Measurements from ENCODE around the gene BPGM.
"Not testable (repeated sequence)": the region's sequence is repeated elsewhere in the genome, so short reads cannot be mapped to it uniquely, and the experiment has no call there.

The BPGM gene

DNA sequence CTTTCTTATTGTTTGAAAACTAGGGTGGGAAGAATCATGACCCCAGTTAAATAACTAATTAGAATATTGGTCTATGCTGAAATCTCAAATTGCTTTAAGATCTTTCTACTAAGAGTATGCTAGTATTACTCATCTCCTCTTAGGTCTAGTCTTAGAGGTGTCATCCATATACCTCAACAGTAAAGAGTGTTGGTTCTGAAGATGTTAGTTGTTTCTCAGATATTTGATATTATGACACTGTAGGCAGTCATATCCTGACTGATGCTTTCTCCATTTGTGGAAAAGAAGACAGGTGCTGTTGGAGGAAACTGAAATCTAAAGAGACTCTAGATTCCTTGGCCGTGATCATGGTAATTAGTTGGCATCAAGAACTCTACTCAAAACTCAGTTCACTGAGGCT, 21.2 kb downstream of the BPGM start:
- DNase-seq, result no peak

DNA sequence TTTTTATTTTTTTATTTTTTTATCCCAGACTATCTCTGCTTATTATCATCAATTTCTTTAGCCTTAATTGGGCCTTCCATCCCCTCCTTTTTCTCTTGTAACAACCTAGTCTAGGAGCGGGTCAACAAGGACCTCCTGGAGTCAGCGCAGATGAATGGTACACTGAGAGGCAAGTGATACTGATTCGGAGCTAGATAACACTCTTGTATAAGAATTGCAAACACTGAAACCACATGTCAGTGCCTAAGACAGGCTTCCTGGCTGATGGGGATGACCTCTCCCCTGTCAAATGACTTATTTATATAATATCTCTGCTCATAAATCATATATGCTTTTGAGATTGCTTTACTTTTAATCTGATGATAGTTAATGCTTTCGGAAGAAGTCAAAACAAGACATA, 22.7 kb downstream of the BPGM start:
- DNase-seq, result no peak

DNA sequence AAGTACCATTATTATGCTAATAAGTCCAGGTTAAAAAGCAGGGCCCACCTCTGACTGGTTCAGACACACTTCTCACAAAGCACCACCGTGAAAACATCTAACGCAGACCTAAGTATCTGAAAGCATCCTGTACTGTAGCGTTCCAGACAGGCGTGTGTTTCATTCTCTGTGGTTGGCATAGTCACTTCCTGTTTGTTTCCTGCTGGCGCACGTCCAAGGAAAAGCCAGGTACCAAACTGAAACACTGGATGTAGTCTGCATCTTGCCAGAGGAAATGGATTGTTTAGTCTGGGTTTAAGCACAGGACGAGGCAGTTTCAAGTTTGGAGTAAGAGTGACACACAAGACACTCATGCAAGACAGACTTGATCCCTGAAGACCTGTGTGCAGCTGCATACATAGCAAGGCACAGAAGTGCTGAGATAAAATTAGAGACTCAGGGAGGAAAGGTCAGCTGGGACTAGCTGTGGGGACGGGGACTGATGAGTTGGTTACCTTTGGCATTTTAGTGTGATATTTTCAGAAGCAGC, 23.3 kb downstream of the BPGM start:
- peak; percentile 47 for DNase-seq

DNA sequence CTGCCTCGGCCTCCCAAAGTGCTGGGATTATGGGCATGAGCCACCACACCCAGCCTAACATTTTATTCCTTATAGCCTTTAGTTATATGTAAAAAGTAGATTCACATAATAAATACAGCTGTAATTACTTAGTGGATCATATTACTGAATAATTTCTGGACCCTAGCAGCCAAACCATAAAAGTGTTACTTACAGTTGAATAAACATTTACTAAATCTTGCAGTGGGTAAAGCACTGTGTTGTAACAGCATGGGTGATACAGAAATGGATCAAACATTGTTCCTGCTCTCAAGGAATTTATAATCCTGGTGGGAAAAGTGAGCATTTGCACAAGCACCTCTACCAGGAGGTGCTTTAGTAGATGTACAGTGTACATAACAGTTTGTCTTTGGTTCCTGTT, 25.0 kb downstream of the BPGM start:
- no peak for DNase-seq

DNA sequence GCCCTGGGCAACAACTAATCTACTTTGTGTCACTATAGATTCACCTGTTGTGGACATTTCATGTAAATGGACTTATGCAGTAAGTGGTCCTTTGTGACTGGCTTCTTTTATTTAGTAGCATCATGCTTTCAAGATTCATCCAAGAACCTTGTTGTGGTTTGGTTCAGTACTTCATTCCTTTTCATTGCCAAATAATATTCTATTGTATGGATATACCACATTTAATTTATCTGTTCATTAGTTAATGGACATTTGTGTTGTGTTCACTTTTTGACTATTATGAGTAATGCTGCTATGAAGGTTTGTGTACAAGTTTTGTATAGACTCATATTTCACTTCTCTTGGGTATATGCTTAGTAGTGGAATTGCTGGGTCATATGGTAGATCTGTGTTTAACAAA, 27.8 kb downstream of the BPGM start:
- DNase-seq, result no peak

DNA sequence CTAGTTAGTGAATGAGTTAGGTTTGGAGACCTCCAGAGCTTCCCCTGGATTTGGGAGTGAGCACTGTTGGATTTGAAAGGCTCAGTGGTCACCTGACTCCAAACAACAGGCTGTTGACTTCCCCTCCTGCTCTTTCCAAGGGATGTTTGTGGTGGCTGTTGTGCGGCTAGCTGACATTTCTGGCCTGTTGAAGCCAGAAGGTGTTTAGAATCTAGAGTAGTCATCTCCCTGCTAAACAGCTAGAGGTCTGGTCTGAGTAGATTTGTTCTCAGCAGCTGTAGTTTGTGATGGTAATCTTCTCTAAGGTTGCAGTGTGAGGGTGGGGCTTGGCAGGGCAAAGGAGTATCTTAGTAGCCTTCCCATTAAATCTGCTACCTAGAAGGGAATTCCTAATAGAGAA, 30.1 kb downstream of the BPGM start:
- no peak for DNase-seq

DNA sequence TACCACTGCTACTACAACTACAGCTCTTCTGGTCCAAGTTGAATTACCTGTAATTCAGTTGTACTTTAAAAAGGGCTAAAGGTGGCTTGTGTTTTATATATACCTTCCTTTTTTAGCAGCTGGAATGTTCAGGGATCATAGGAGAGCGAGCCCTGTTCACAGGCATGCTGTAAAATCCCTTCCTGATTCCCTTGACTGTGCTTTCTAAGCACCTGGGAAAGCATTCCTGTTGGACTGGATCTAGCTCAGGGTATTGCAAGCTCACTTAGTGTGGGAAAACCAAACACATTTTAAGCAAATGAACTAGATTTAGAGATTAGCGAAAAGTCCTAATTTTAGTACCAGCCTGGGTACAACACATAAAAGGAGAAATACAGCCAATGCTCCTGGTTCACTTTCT, 31.5 kb downstream of the BPGM start:
- DNase-seq, result no peak

DNA sequence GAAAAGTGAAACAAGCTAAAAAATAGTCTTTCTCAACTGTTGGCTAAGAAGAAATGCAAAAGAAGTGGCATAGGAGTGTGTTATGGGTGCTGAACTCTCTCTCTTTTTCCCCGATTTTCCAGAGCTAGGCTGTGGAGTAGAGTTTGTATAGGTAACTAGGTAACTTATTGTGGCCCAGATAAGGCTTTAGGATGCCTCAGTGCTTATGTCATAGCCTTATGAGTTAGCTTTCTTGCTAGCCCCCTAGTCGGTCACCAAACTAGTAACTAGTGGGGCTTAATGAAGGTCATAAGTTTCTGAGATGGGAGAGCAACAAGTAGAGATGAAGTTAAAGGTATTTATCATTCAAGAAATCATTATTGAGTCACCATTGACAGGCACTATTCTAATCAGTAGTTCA, 32.4 kb downstream of the BPGM start:
- DNase-seq, result no peak

DNA sequence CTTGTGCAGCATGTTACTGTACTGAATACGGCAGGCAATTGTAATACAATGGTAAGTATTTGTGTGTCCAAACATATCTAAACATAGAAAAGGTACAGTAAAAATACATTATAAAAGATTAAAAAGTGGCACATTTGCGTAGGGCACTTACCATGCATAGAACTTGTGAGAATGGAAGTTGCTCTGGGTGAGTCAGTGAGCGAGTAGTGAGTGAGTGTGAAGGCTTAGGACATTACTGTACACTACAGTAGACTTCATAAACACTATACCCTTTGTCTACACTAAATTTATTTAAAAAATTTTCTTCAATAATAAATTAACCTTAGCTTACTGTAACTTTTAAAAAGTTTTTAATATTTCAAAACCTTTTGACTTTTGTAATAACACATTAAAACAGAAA, 37.5 kb downstream of the BPGM start:
- no peak for DNase-seq

DNA sequence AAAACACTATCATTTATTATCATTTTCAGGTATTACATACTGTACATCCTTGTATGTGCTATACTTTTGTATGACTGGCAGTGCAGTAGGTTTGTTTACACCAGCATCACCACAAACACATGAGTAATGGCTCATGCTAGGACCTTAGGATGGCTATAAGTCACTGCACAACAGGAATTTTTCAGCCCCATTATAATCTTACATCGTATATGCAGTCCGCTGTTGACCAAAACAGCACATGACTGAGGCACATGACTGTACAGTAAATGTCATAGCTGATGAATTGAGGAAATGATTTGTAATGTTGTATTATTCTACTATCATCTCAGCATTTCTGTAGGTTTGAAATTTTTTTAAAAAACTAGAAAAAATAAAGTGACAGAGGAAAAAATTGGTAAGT, 38.6 kb downstream of the BPGM start:
- no peak for DNase-seq

DNA sequence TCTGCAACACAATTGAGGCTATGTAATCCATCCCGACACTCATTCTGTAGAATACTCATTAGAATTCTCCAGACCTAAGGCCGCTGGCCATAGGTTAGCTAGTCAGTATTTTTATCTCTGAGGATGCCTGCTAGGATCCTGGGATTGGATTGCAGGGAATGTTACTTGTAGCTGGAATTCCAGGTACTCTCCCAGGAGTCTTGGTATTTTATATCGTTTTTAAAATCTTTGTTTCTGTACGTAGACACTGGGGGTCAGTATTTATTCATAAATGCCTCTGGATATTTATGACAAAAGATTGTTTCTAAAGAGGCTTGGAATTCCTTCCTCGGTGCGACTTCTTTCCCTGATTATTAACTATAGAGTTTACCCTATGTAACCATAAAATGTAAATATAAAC, 40.1 kb downstream of the BPGM start:
- no peak for DNase-seq

DNA sequence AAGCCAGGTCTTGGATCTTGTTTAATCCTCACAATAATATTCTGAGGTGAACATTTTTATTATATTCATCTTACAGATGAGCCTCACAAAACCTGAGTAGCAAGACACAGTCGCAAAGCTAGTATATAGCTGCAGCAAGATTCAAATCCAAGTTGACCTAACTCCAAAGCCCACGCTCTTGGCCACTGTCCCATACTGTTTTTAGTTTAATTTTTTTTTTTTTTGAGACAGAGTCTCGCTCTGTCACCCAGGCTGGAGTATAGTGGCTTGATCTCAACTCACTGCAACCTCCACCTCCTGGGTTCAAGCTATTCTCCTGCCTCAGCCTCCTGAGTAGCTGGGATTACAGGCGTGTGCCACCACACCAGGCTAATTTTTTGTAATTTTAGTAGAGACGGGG, 42.9 kb downstream of the BPGM start:
- DNase-seq, result not testable (repeated sequence)

DNA sequence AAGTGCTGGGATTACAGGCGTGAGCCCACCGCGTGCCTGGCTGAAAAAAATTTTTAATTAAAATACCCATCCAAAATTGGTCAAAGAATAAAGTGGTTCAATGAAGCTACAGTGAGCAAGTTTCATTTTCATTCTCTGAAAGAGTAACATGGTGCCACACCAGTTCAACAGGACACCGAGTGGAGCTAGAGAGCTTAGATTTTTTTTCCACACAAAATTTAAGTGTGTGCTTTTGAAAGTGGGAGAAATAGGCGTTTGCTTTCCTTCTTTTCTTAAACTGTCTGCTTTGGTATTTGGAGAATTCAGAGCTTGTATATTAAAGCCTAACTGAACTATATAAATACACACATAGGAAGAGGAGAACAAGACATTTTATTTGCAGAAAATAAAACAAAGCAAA, 43.4 kb downstream of the BPGM start:
- no peak for DNase-seq

DNA sequence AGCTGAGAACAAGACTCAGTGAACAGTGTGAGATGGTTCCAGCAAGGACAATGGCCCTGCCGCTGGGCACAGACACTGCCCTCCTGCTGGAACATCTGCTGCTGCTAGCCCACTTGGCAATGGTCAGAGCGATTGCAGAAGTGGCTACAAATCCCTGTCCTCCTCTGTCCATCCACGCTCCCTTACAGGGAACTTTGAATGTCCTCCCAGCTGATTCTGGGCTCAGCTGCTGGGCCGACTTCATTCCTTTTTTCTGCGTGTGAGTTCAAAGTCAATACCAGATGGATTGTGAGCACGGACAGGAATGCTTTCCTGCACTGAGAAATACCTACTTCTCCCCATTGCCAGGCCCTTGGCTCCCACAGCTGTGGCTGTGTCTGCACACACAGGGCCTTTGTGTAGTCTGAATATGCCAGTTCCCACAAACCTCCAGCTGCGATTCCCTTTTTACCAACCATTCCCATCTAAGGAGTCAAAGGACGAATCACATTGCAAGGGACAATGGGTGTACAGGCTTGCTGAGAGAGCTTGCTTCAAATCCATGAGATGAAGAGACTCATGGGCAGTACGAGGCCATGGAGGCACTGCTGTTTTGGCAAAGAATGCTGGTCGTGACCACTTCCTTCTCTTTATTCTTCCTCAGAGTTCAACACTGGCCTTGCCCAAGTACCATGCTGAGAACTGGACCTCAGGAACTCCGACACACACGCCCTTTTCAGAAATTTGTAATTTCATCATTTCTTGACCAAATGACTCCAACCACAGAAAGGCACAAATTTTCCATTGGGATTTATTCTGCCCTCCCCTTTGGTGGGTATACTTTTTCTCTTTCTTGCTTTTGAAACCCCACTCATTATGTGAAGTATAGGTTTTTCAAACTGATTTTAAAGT, 44.2 kb downstream of the BPGM start:
- DNase-seq, result no peak

DNA sequence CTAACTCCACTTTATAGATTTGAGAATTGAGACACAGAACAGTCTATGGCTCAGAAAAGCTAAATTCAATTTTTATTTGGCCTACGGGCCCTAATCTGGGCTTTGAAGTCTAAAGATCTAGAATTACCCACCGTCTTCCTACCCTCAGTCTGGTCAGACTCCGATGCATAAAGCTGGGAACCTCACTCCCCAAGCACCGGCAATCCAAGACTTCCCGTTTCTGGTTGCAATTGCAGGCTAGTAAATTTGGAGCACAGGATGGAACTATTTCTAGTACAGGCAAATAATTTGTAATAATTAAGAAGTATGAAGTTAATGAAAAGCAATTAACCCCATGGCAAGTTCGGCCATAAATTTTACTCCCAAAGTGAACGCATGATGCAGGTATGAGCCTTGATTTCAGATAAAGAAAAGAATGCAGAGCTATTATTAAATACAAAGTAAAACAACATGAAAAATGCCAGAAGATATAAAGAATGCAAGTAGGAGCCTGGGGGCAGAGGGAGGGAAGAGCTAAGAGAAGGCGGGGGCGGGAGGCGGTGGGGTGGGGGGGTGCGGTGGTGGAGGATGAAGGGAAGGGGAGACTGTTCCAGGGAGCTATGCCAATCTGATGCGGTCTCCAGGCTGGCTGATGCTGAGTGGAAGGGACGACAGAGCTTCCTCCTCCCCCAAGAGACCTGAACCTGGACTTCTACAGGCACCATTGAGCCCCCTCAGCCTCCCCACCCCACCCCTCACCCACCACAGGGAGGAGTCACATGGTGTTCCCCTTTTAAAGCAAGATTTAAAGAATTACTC, 45.1 kb downstream of the BPGM start:
- no peak for DNase-seq

DNA sequence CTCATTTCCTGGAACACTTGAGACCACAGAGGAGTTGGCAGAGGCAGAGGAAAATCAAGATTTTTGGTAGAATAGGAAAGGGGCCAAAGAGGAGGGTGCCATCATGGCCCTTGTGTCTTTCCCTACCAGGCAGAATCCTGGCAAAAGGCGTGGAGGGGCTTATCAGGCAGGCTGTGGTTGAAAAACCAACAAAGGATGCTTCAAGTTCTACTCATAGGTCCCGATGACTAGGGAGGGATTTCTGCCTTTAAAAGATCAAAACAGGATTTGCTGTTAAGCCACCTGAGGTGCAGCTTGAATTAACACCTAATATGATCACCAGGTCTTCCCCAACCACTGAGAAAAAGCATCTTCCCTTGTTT, 45.7 kb downstream of the BPGM start:
- no peak for DNase-seq

DNA sequence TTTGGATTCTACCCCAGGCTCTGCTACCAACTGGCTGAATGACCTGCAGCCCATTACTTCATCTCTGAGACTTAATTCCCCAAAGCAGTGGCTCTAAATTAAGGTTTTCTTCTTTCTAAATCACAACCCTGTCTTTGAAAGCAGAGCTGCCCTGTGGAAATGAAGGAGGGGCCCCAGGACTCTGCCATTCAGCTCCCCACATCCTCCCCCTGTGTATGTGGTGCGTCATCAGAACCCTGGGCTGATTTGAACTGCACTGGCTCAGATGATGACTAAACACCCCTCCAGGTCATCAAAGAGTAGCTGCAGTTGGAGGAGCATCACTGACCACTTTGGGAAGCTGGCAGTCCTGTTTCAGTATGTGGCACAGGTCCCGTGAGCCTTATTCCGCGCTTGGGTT, 46.6 kb downstream of the BPGM start:
- DNase-seq, result no peak

DNA sequence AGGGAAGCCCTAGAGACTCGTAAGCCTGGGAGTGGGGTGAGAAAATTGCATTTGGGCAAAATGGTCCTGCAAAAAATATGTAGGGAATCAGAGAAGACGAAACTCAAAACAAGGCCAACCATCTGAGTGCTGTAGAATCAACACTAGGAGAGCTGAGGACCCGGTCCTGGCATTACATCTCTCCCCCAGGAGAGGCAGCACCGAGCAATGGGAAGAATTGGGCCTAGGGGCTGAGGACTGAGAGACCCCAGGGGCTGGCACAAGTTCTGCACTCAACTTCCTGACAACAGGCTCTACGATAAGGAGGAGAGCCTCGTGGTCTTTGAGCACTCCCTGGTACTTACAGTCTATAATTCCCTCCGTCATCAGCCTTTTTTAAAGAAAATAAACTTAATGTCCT, 47.6 kb downstream of the BPGM start:
- DNase-seq, result no peak

DNA sequence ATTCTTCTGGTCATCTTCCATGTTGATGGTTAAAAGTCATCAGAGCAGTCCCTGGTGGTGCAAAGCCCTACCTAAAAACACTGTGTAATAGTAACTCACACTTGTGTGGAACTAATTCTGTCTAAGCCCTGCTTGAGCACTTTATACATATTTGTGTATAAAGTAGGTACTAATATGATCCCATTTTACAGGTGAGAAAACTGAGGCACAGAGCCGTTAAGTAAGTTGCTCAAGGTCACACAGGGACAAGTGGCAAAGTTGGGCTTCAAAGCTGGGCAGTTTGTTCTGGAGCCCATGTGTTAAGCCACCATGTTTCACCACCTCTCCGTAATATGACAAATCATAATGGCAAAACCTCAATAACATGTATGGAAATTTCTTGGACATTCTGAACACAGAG, 48.1 kb downstream of the BPGM start:
- no peak for DNase-seq

DNA sequence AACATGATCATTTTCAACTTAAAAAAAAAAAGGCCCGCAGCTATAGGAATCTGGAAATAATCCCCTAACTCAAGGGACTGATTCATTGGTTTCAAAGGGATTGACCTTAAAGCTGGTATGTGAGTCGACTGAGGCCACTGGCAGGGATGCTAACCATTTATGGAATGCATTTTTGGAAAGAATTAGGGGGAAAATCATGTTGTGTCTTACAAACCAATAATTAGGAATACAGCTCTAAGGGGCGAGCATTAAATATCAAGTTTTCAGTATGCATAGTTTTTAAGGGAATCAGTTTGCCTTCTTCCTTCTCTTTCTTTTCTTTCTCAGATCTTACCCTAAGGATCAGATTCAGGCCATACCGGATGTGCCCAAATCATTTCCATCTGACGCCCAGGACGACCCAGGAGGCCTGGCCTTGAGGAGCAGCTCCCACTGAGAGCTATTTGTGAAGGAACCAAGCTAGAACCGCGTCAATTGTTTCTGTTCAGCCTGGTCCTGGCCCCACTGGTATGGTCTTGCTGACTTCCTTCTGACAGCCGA, 48.7 kb downstream of the BPGM start:
- no peak for DNase-seq

DNA sequence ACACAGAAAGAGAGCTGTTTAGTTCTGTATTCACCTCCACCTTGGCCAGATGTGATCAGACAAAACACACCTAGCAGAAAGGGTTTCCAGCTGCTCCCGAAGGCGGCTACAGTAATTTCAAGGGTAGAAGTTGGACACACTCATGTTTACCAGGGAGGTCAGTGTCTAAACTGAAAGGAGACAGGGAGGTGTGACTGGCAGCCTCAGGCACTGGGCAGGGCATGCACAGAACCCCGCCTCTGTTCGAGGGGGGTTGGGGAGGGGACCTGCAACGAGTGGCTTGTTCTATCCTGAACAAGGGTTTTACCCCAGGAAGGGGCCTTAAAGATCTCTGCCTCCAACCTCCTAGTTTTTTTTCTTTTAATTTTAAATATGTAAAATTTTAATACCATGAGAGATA, 49.6 kb downstream of the BPGM start:
- DNase-seq, result no peak

DNA sequence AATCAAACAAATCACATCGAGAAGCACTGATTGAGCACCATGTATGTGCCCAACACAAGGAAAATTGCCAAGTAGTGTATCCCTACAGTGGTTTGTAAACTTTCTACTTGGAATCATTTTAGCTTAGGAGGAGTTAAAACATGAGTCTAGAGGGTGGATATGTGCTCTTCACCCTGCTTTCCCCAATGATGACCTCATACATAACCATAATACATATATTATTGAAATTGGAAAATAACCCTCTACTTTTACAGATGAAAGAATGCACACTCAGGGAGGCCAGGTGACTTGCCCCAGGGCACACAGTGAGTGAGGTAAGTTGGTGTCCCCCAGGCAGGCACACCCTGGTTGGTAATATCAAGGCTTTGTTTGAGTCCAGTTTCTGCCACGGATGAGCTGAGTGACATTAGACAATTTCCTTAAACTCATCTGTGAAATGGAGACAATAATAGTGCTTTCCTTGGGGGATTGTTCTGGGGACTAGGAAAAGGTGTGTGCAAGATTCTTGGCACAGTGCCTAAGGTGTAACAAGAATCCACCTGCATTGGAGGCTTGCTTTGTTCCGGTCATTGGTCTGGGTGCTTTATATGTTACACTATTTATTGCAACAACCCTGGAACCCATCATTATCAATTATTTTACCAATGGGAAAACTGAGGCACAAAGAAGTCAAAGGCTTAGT, 50.7 kb downstream of the BPGM start:
- DNase-seq, result no peak

DNA sequence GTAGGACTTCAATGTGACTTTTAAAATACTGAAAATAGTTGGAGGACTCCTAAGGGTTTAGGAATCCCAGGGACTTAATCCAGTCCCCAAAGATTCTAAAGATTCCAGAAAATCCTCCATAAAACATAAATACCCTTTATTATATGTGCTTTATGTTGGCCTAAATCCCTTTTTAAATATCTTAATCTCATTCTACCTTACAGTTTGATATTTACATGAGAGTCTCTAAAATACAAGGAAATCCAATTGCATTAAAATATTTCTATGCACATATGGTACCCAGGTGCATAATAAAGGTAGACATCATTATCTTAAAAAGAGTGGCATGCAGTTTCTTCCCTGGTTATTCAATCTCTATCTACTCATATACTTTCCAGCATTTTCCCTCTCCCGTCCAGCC, 51.8 kb downstream of the BPGM start:
- DNase-seq, result no peak

All from stimulated activated CD4-positive, alpha-beta T cell treated with anti-CD3 and anti-CD28 coated beads, Interleukin-12 subunit alpha, Interleukin-12 subunit beta, amount 100 ng/mL, for 4 hours (primary cell).